HCT116 (cell line): ENCODE results near the gene ADAM30. TPM values are rescaled to one million over a fixed set of nuclear protein-coding genes. Genes with fewer than 3 reads are reported as not detected.

Source experiments
- ATAC-seq: fragments of 200-7000 bp; cut with Tn5 transposase; 2 replicates; pipeline ENCODE4 v1.9.1; 2020; ENCODE audit warnings: mild to moderate bottlenecking, moderate library complexity
- BruUV-seq: library from RNA; stranded (reverse); fragments of 400-500 nt; replicated peaks from 2 replicates; lab custom pipeline; 2021; lab: Mats Ljungman, UMichigan
- CTCF ChIA-PET: fragments of 300-600 bp; sonication (Branson Sonifier 250); formaldehyde crosslinking; loops from one replicate; lab custom pipeline; 2021; ENCODE audit warnings: antibody characterized with exemption; lab: Charles Lee
- POLR2A ChIA-PET: fragments of 300-600, 350-600 bp; sonication (Branson Sonifier 250); formaldehyde crosslinking; loops from one replicate; lab custom pipeline; 2021; ENCODE audit warnings: antibody characterized with exemption; lab: Charles Lee
- RAD21 ChIA-PET, 2 experiments: fragments of 300-600 bp; sonication (Branson Sonifier 250); formaldehyde crosslinking; loops; one replicate each; lab custom pipeline; 2023; ENCODE audit warnings: low total read pairs in 2 of 2; ENCODE audit not compliant: uncharacterized antibody in 2 of 2, unreplicated experiment in 2 of 2, low non-redundant PET in 1 of 2; lab: Charles Lee
- DNase-seq: peaks from one replicate; pipeline ENCODE4 v3.0.0-alpha.2; 2010; ENCODE audit warnings: low read depth, low spot score
- H2AFZ ChIP-seq: fragments of 200-600 bp; shearing (Covaris generic), sonication (generic); 2 replicates; pipeline ENCODE4 v1.6.1; 2017; ENCODE audit warnings: low read depth, mixed run types, mixed read lengths, antibody characterized with exemption, low read length; ENCODE audit not compliant: poor library complexity, severe bottlenecking
- H3K27ac ChIP-seq: 2 replicates; pipeline ENCODE4 v1.5.1; 2012; ENCODE audit warnings: low read depth, low read length
- H3K27me3 ChIP-seq: fragments of 200-600 bp; sonication (generic); 2 replicates; pipeline ENCODE4 v1.6.1; 2016; ENCODE audit warnings: mixed run types, low read length, mixed read lengths; ENCODE audit not compliant: insufficient read depth
- H3K36me3 ChIP-seq, 2 experiments: fragments of 200-500 bp in 1 of 2; fragments of 200-600 bp in 1 of 2; sonication (Bioruptor generic) in 1 of 2; sonication (generic) in 1 of 2; 2 replicates each; pipeline versions ENCODE4 v1.5.1 to v1.6.1; 2014 to 2016; ENCODE audit warnings: low read length in 2 of 2, inconsistent platforms in 1 of 2, mixed read lengths in 1 of 2, mixed run types in 1 of 2; ENCODE audit not compliant: insufficient read depth in 2 of 2, control insufficient read depth in 1 of 2
- H3K4me1 ChIP-seq, 2 experiments: fragments of 200-600 bp in 1 of 2; sonication (generic) in 1 of 2; 2 replicates each; pipeline versions ENCODE4 v1.5.1 to v1.6.1; 2012 to 2017; ENCODE audit warnings: low read length in 2 of 2, inconsistent platforms in 1 of 2, mild to moderate bottlenecking in 1 of 2, mixed read lengths in 1 of 2, mixed run types in 1 of 2, moderate library complexity in 1 of 2; ENCODE audit not compliant: insufficient read depth in 2 of 2, control insufficient read depth in 1 of 2
- H3K4me2 ChIP-seq: fragments of 200-600 bp; sonication (generic); 2 replicates; pipeline ENCODE4 v1.6.1; 2017; ENCODE audit warnings: mixed run types, low read length, mixed read lengths
- H3K4me3 ChIP-seq, 2 experiments: fragments of 200-600 bp in 1 of 2; sonication (generic) in 1 of 2; replicated peaks in 1 of 2; 2 replicates each; pipeline ENCODE4 v1.5.1; 2011 to 2016; ENCODE audit warnings: low read length in 2 of 2, control low read depth in 1 of 2, low read depth in 1 of 2, mild to moderate bottlenecking in 1 of 2, mixed read lengths in 1 of 2, mixed run types in 1 of 2
- H3K79me2 ChIP-seq: fragments of 200-600 bp; sonication (generic); 2 replicates; pipeline ENCODE4 v1.6.1; 2017; ENCODE audit warnings: mild to moderate bottlenecking, mixed run types, low read length, moderate library complexity, mixed read lengths; ENCODE audit not compliant: insufficient read depth
- H3K9ac ChIP-seq: fragments of 200-600 bp; sonication (generic); 2 replicates; pipeline ENCODE4 v1.6.1; 2016; ENCODE audit warnings: low read length, mixed read lengths
- H3K9me2 ChIP-seq: fragments of 200-600 bp; sonication (generic), shearing (Covaris generic); 2 replicates; pipeline ENCODE4 v1.6.1; 2017; ENCODE audit warnings: mixed run types, mild to moderate bottlenecking, moderate library complexity; ENCODE audit not compliant: insufficient read depth
- H3K9me3 ChIP-seq, 2 experiments: fragments of 200-500 bp in 1 of 2; fragments of 200-600 bp in 1 of 2; sonication (Bioruptor generic) in 1 of 2; sonication (generic) in 1 of 2; 2 replicates each; pipeline ENCODE4 v1.6.1; 2014 to 2017; ENCODE audit warnings: low read length in 2 of 2, mixed read lengths in 2 of 2, inconsistent platforms in 1 of 2, low read depth in 1 of 2, mild to moderate bottlenecking in 1 of 2, mixed run types in 1 of 2, moderate library complexity in 1 of 2; ENCODE audit not compliant: control insufficient read depth in 1 of 2, insufficient read depth in 1 of 2
- H4K20me1 ChIP-seq: fragments of 200-600 bp; sonication (generic), shearing (Covaris generic); 2 replicates; pipeline ENCODE4 v1.6.1; 2017; ENCODE audit warnings: mixed run types, mild to moderate bottlenecking, moderate library complexity; ENCODE audit not compliant: insufficient read depth
- CEBPB ChIP-seq: IDR thresholded peaks from 2 replicates; pipeline ENCODE4 v1.6.1; 2012; ENCODE audit warnings: low read depth
- EGR1 ChIP-seq: IDR thresholded peaks from 2 replicates; pipeline ENCODE4 v1.6.1; 2012; ENCODE audit warnings: low read depth
- ELF1 ChIP-seq: IDR thresholded peaks from 2 replicates; pipeline ENCODE4 v1.6.1; 2012; ENCODE audit warnings: low read depth, borderline replicate concordance
- EZH2 ChIP-seq: fragments of 200-600 bp; sonication (generic); IDR thresholded peaks from 2 replicates; pipeline ENCODE4 v1.6.1; 2017; ENCODE audit warnings: antibody characterized with exemption, mixed run types
- EZH2phosphoT487 ChIP-seq: fragments of 200-600 bp; IDR thresholded peaks from 2 replicates; pipeline ENCODE4 v1.6.1; 2018; ENCODE audit warnings: antibody characterized with exemption, borderline replicate concordance
- FOSL1 ChIP-seq: IDR thresholded peaks from 2 replicates; pipeline ENCODE4 v1.6.1; 2012; ENCODE audit warnings: low read depth
- POLR2A ChIP-seq: IDR thresholded peaks from 2 replicates; pipeline ENCODE4 v1.7.0; 2011; ENCODE audit warnings: borderline replicate concordance; ENCODE audit not compliant: insufficient read depth, insufficient read length; ENCODE audit errors: extremely low read depth
- POLR2AphosphoS5 ChIP-seq: IDR thresholded peaks from 2 replicates; pipeline ENCODE4 v1.6.1; 2011; ENCODE audit warnings: mild to moderate bottlenecking, low read depth, low read length, moderate library complexity
- RAD21 ChIP-seq: IDR thresholded peaks from 2 replicates; pipeline ENCODE4 v1.6.1; 2012; ENCODE audit warnings: low read depth, mild to moderate bottlenecking
- SIN3A ChIP-seq: IDR thresholded peaks from 2 replicates; pipeline ENCODE4 v1.6.1; 2012; ENCODE audit warnings: low read depth
- SP1 ChIP-seq: IDR thresholded peaks from 2 replicates; pipeline ENCODE4 v1.6.1; 2012; ENCODE audit warnings: low read depth
- SRF ChIP-seq: IDR thresholded peaks from 2 replicates; pipeline ENCODE4 v1.6.1; 2012; ENCODE audit warnings: low read depth
- TCF7L2 ChIP-seq: IDR thresholded peaks from 2 replicates; pipeline ENCODE4 v1.7.0; 2011; ENCODE audit warnings: borderline replicate concordance, inconsistent platforms; ENCODE audit not compliant: insufficient read depth, insufficient read length; ENCODE audit errors: extremely low read depth
- YY1 ChIP-seq: IDR thresholded peaks from 2 replicates; pipeline ENCODE4 v1.6.1; 2011; ENCODE audit warnings: low read length, low read depth, moderate library complexity, mild to moderate bottlenecking; ENCODE audit not compliant: insufficient replicate concordance; ENCODE audit errors: extremely low read depth
- ZFX ChIP-seq: fragments of 450-650 bp; IDR thresholded peaks from 2 replicates; pipeline ENCODE4 v1.6.1; 2017
- ZNF274 ChIP-seq: fragments of 200-500 bp; sonication (Bioruptor generic); IDR thresholded peaks from 2 replicates; pipeline ENCODE4 v1.6.1; 2014; ENCODE audit warnings: mild to moderate bottlenecking, low read depth, low read length, inconsistent platforms
- intact Hi-C: fragments of 100-400 bp; cut with micrococcal nuclease; formaldehyde crosslinking; loops from 2 replicates; pipeline ENCODE4 v1.10.0; 2022
- total RNA-seq: library from RNA; stranded (reverse); gene quantifications from one replicate; pipeline ENCODE4 v1.2.1, GENCODE V29; 2021; ENCODE audit not compliant: unreplicated experiment
- TF ChIP-seq, protein P1 (sequence below): IDR thresholded peaks from 2 replicates; pipeline ENCODE4 v1.6.1; 2012
- TF ChIP-seq, protein P2 (sequence below), 3 experiments: fragments of 200-600 bp in 1 of 3; sonication (generic) in 1 of 3; IDR thresholded peaks in 2 of 3; conservative IDR thresholded peaks in 1 of 3; 2 replicates each; pipeline ENCODE4 v1.5.1; 2012 to 2017; ENCODE audit warnings: low read depth in 2 of 3, low read length in 2 of 3, antibody characterized with exemption in 1 of 3, borderline replicate concordance in 1 of 3, control low read depth in 1 of 3, mild to moderate bottlenecking in 1 of 3, mixed read lengths in 1 of 3, mixed run types in 1 of 3, moderate library complexity in 1 of 3; ENCODE audit not compliant: insufficient read depth in 1 of 3
- TF ChIP-seq, protein P3 (sequence below): IDR thresholded peaks from 2 replicates; pipeline ENCODE4 v1.6.1; 2011; ENCODE audit warnings: mild to moderate bottlenecking, low read length, moderate library complexity; ENCODE audit not compliant: insufficient replicate concordance; ENCODE audit errors: extremely low read depth

The ADAM30 gene
- total RNA-seq, 1 experiment from 2014 or later: not detected

DNA sequence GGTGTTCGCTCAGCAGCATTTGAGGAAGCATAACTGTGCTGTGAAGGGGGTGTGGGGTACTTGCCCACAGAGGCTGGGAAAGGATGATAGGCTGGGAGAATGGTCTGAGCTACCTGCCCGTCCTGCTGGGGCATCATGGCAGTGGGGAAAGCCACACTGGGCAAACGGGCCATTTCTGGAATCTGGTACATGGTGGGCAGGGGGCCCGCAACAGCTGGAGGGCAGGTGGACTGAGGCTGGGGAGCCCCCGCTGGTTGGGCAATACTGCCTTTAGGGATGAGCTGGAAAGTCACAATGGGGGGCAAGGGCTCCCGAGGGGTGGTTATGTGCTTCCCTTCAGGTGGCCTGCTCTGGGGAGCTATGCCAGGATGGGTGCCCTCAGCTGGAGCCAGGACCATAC, 19.2 kb upstream of the ADAM30 start:
- no peak overlapping the region for H2AFZ ChIP-seq
- RAD21 ChIA-PET: no interaction called here
- no TSS peak for BruUV-seq
- no peak overlapping the region for H3K4me2 ChIP-seq
- no peaks in the 10 kb centered on the region for H3K4me1 ChIP-seq
- no peaks in the 10 kb centered on the region for H4K20me1 ChIP-seq
- H3K9me2 ChIP-seq: no peaks in the 10 kb centered on the region
- intact Hi-C loops: no loop called here
- ATAC-seq (no peak), DNase-seq (no peak)
- no peaks in the 10 kb centered on the region for H3K27me3 ChIP-seq
- no peaks in the 10 kb centered on the region for H3K79me2 ChIP-seq
- CTCF ChIA-PET: no interaction called here
- POLR2A ChIA-PET: no interaction called here
- no peaks in the 10 kb centered on the region for H3K9me3 ChIP-seq
- H3K27ac ChIP-seq: no peak overlapping the region
- peaks cover 23 to 35% of the 10 kb centered on the region in 2 experiments; a peak in 3 of 4 replicates for H3K36me3 ChIP-seq
- TF ChIP-seq FOSL1 (no peak), SIN3A (no peak), ELF1 (no peak), EZH2 (no peak), TCF7L2 (no peak), SP1 (no peak), CEBPB (no peak), EGR1 (no peak), ZFX (no peak), YY1 (no peak), RAD21 (no peak), EZH2phosphoT487 (no peak), POLR2A (no peak), SRF (no peak), ZNF274 (no peak), POLR2AphosphoS5 (no peak)
- TF ChIP-seq, protein P1, sequence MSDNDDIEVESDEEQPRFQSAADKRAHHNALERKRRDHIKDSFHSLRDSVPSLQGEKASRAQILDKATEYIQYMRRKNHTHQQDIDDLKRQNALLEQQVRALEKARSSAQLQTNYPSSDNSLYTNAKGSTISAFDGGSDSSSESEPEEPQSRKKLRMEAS: no peak
- TF ChIP-seq, protein P2, sequence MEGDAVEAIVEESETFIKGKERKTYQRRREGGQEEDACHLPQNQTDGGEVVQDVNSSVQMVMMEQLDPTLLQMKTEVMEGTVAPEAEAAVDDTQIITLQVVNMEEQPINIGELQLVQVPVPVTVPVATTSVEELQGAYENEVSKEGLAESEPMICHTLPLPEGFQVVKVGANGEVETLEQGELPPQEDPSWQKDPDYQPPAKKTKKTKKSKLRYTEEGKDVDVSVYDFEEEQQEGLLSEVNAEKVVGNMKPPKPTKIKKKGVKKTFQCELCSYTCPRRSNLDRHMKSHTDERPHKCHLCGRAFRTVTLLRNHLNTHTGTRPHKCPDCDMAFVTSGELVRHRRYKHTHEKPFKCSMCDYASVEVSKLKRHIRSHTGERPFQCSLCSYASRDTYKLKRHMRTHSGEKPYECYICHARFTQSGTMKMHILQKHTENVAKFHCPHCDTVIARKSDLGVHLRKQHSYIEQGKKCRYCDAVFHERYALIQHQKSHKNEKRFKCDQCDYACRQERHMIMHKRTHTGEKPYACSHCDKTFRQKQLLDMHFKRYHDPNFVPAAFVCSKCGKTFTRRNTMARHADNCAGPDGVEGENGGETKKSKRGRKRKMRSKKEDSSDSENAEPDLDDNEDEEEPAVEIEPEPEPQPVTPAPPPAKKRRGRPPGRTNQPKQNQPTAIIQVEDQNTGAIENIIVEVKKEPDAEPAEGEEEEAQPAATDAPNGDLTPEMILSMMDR (IDR thresholded peaks at IDR 0.05 in 2 of 3, conservative IDR thresholded peaks at IDR 0.05 in 1 of 3; ENCODE audit: borderline replicate concordance in 1 of 3, insufficient read depth in 1 of 3, low read depth in 2 of 3, low read length in 2 of 3): no peak
- TF ChIP-seq, protein P3, sequence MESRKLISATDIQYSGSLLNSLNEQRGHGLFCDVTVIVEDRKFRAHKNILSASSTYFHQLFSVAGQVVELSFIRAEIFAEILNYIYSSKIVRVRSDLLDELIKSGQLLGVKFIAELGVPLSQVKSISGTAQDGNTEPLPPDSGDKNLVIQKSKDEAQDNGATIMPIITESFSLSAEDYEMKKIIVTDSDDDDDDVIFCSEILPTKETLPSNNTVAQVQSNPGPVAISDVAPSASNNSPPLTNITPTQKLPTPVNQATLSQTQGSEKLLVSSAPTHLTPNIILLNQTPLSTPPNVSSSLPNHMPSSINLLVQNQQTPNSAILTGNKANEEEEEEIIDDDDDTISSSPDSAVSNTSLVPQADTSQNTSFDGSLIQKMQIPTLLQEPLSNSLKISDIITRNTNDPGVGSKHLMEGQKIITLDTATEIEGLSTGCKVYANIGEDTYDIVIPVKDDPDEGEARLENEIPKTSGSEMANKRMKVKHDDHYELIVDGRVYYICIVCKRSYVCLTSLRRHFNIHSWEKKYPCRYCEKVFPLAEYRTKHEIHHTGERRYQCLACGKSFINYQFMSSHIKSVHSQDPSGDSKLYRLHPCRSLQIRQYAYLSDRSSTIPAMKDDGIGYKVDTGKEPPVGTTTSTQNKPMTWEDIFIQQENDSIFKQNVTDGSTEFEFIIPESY: no peak
- H3K4me3 ChIP-seq: no peak overlapping the region
- no peak overlapping the region for H3K9ac ChIP-seq
